Ovary (tissue), 9 donors: Measurements from ENCODE around the gene SVEP1. TPM values are rescaled to one million over a fixed set of nuclear protein-coding genes. Genes with fewer than 3 reads are reported as not detected.

Experiments
- DNase-seq, 5 donors: peaks; one replicate each; pipeline ENCODE4 v3.0.0-alpha.2; 2019 to 2020
- H3K27ac ChIP-seq, 2 donors: fragments of 200-600 bp; one replicate each; pipeline versions ENCODE4 v1.5.1 to v1.8.0; 2019 to 2022
- H3K27me3 ChIP-seq: fragments of 200-600 bp; one replicate; pipeline ENCODE4 v1.8.0; 2022
- H3K36me3 ChIP-seq: fragments of 200-600 bp; sonication (generic); one replicate; pipeline ENCODE4 v1.5.1; 2019
- H3K4me1 ChIP-seq: one replicate; pipeline ENCODE4 v1.8.1; 2013; ENCODE audit warnings: mild to moderate bottlenecking, moderate library complexity; ENCODE audit not compliant: insufficient read depth
- H3K4me3 ChIP-seq: fragments of 200-600 bp; sonication (generic); one replicate; pipeline ENCODE4 v1.5.1; 2017
- H3K9me3 ChIP-seq, 2 donors: fragments of 200-600 bp in 1 of 2; sonication (generic) in 1 of 2; one replicate each; pipeline versions ENCODE4 v1.5.1 to v1.8.1; 2013 to 2019; ENCODE audit warnings: mild to moderate bottlenecking in 1 of 2, moderate library complexity in 1 of 2
- CTCF ChIP-seq, 3 donors: fragments of 450-650 bp in 2 of 3; fragments of 200-600 bp in 1 of 3; IDR thresholded peaks; one replicate each; pipeline versions ENCODE4 v1.5.1 to v1.8.0; 2016 to 2022; ENCODE audit warnings: antibody characterized with exemption in 3 of 3, mild to moderate bottlenecking in 1 of 3
- EP300 ChIP-seq: sonication (generic); formaldehyde crosslinking; IDR thresholded peaks from one replicate; pipeline ENCODE4 v1.6.1; 2017; ENCODE audit warnings: antibody characterized with exemption
- POLR2A ChIP-seq: fragments of 450-650 bp; IDR thresholded peaks from one replicate; pipeline ENCODE4 v1.6.1; 2017; ENCODE audit warnings: antibody characterized with exemption, mild to moderate bottlenecking, moderate library complexity
- WGBS, 3 donors: extraction: QIAGEN DNeasy Blood & Tissue Kit in 1 of 3; methylation state at CpG; one replicate each; pipeline versions ENCODE4 v1.1.5 to v1.1.7; 2013 to 2017; 5-methylcytosine and 5-hydroxymethylcytosine counted together
- intact Hi-C, 4 donors: fragments of 100-400 bp; cut with DNase I; formaldehyde crosslinking; loops; one replicate each; pipeline versions ENCODE4 v1.11.0 to v1.15.1; 2022 to 2023
- polyA plus RNA-seq, 2 donors: library from polyadenylated mRNA; stranded (reverse); fragments of 200-250 nt in 1 of 2; fragments of 350-450 nt in 1 of 2; fragmentation: Illumina TruSeq in 1 of 2; extraction: RNeasy Lipid Tissue Mini Kit (QIAGEN cat#74804) in 1 of 2; gene quantifications; one replicate each; pipeline ENCODE4 v1.2.3, GENCODE V29; 2013 to 2014
- total RNA-seq, 7 donors: library from RNA; depleted of rRNA in 2 of 7; stranded (reverse); fragments of >200 nt in 2 of 7; fragmentation: NEBNext Ultra II Directional in 3 of 7; extraction: Animal tissue kit (Norgen Biotek cat#: 25700) in 3 of 7; gene quantifications; one replicate each; pipeline versions ENCODE4 v1.1.0 to v1.2.4, GENCODE V29; 2016 to 2023
- donor health status: DM: no; HTN: no; CAD: no; lungs with moderate emphysema.
- donor health status: DM: no; HTN: no; CAD: no.
- donor health status: Bipolar disorder and iron deficiency.
- donor health status: DM: yes; HTN: yes; CAD: no.
- donor health status: DM: no; HTN: no; CAD: no.
- donor health status: DM: yes; HTN: yes; CAD: no.

The SVEP1 gene
- total and polyA plus RNA-seq, 9 donors = 0.40 to 23.1 (median 13.3) TPM

GRCh38 chr9:110344821-110345220, 234.7 kb downstream of the SVEP1 start:
- 83 to 91% (median 84%) methylated on average over 6 of the region's 6 CpGs for WGBS, 3 donors
- Histone ChIP-seq H3K9me3 (no peaks in the 10 kb centered on the region), H3K27ac (no peak overlapping the region), H3K4me3 (no peak overlapping the region), H3K4me1 (no peaks in the 10 kb centered on the region), H3K27me3 (no peaks in the 10 kb centered on the region), H3K36me3 (no peaks in the 10 kb centered on the region)
- no peak for DNase-seq
- intact Hi-C loops = no loop called here
- no peak for TF ChIP-seq EP300
- TF ChIP-seq POLR2A = no peak
- TF ChIP-seq CTCF (IDR thresholded peaks at IDR 0.05) = no peak

- Histone ChIP-seq H3K4me1 (no peaks in the 10 kb centered on the region), H3K9me3 (no peaks in the 10 kb centered on the region), H3K36me3 (no peaks in the 10 kb centered on the region), H3K27me3 (no peaks in the 10 kb centered on the region), H3K27ac (no peak overlapping the region), H3K4me3 (no peak overlapping the region)
- no peak for DNase-seq
- 50 to 58% (median 53%) methylated on average over 5 of the region's 5 CpGs for WGBS, 3 donors
- intact Hi-C loops = no loop called here
- no peak for TF ChIP-seq EP300
- TF ChIP-seq CTCF (IDR thresholded peaks at IDR 0.05) = no peak
- TF ChIP-seq POLR2A = no peak
Observed at GRCh38 chr9:110343551-110343950, 236.0 kb downstream of the SVEP1 start.

GRCh38 chr9:110340306-110340705, 239.2 kb downstream of the SVEP1 start:
- Histone ChIP-seq H3K36me3 (no peaks in the 10 kb centered on the region), H3K9me3 (no peaks in the 10 kb centered on the region), H3K4me1 (no peaks in the 10 kb centered on the region), H3K27me3 (no peaks in the 10 kb centered on the region), H3K4me3 (no peak overlapping the region), H3K27ac (no peak overlapping the region)
- intact Hi-C loops = no loop called here
- DNase-seq = no peak
- 75 to 78% (median 77%) methylated on average over 2 of the region's 2 CpGs for WGBS, 3 donors
- TF ChIP-seq POLR2A = no peak
- no peak for TF ChIP-seq EP300
- no peak for TF ChIP-seq CTCF (IDR thresholded peaks at IDR 0.05)

GRCh38 chr9:110338143-110338542, 241.4 kb downstream of the SVEP1 start:
- TF ChIP-seq CTCF (IDR thresholded peaks at IDR 0.05) (no peak), POLR2A (no peak), EP300 (no peak)
- WGBS, 3 donors = 43 to 56% (median 54%) methylated on average over 1 of the region's 1 CpG
- Histone ChIP-seq H3K4me1 (no peaks in the 10 kb centered on the region), H3K27ac (no peak overlapping the region), H3K4me3 (no peak overlapping the region), H3K36me3 (no peaks in the 10 kb centered on the region), H3K27me3 (no peaks in the 10 kb centered on the region), H3K9me3 (no peaks in the 10 kb centered on the region)
- intact Hi-C loops = no loop called here
- no peak for DNase-seq

GRCh38 chr9:110337727-110338126, 241.8 kb downstream of the SVEP1 start, which contains the start of gene TXNDC8:
Gene TXNDC8 (minus strand): TSS chr9:110337863.
- H3K27me3 ChIP-seq = no peaks in the 10 kb centered on the region
- 66 to 78% (median 77%) methylated on average over 1 of the region's 1 CpG for WGBS, 3 donors
- H3K27ac ChIP-seq = no peak within 1 kb of the TSS
- no peaks in the 10 kb centered on the region for H3K9me3 ChIP-seq
- H3K4me1 ChIP-seq = no peaks in the 10 kb centered on the region
- no peak for DNase-seq
- intact Hi-C loops = no loop called here
- no peak within 1 kb of the TSS for H3K4me3 ChIP-seq
- H3K36me3 ChIP-seq = no peaks in the 10 kb centered on the region
- TF ChIP-seq CTCF (IDR thresholded peaks at IDR 0.05) (no peak), POLR2A (no peak), EP300 (no peak)
